Measurements from ENCODE around the gene SLC25A39.
"Not testable (repeated sequence)": the region's sequence is repeated elsewhere in the genome, so short reads cannot be mapped to it uniquely, and the experiment has no call there.

The SLC25A39 gene

DNA sequence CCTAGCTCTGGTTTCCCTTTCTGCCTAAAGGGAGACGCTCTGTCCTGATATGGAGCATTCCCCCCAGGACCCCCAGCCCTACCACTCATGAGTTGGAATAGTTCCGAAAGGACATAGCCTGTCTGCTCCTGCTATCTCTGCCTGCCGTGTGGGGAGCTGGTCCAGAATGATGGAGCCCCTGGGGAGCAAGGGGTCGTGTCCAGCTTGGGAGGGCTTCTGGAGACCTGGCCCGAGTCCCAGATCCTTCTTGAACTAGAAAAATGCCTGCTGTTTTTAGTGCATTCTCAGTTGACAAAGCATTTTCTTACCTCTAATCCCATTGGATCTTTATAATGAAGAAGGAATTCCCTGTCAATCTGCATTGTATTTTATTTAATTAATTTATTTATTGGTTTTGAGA is 11.3 kb upstream of the SLC25A39 start:
- DNase-seq, result no peak

DNA sequence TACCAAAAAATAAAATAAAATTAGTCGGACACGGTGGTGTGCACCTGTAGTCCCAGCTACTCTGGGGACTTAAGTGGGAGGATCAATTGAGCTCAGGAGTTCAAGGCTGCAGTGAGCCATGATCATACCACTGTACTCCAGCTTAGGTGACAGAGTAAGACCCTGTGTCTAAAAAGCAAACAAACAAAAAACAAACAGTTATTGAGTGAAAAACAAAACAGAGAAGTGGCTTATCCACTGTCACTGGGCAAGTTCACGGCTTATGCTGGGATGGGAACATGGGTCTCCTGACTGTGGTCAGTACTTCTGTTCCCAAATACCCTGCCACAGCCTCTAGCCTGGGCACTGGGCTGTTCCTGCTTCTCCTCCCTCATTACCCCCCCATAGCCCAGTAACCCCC is 10.9 kb upstream of the SLC25A39 start:
- no peak for DNase-seq

DNA sequence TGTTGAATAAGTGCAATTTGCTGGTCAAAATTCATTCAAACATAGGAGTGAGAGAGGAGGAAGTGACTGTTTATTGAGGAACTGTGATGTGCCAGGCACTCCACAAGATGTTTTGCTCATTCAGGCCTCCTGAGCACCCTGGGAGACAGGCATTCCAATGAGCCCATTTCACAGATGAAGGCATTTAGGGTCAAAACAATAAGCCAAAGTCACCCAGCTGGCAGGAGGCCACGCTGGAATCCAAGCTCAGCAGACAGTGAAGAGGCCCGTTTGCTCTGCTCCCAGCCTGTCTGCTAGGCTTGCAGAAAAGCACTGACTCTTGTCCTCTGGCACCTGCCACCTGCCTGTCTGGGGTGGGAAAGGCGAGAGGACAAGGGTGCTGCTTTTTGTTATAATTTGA is 10.1 kb upstream of the SLC25A39 start:
- no peak for DNase-seq

DNA sequence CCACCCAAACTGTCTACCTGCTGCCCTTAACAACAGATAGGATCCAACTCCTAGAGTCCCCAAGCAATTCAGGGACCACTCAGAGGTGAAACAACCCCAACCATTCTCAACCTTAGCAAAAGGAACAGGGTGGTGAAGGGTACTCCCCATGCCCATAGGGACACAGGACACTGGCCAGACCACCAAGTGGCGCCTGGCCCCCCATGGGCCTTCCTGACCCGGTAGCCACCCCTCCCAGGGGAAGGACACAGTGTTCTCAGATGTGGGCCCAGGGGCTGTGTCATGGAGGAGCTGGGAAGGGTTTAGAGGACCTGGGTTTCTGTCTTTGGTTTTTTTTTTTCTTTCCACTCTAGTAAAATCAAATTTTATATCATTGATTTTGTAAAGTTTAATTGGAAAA is 9.7 kb upstream of the SLC25A39 start:
- DNase-seq, result no peak

DNA sequence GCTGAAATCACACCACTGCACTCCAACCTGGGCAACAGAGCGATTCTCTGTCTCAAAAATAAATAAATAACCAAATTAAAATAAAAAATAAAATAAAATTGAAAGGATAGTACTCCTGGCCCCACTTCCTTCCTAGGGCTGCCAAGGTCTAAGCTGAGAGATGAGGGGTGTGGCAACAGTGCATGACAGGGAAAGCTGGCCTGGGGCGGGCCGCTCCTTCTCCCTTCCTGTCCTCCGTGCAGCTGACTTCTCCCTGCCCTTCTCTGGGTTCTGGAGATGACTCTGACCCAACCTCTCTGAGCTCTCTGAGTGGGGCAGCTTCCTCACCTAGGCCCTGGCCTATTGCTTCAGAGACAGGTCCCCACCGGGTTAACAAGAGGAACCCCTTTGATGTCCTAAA is 8.7 kb upstream of the SLC25A39 start:
- no peak for DNase-seq

DNA sequence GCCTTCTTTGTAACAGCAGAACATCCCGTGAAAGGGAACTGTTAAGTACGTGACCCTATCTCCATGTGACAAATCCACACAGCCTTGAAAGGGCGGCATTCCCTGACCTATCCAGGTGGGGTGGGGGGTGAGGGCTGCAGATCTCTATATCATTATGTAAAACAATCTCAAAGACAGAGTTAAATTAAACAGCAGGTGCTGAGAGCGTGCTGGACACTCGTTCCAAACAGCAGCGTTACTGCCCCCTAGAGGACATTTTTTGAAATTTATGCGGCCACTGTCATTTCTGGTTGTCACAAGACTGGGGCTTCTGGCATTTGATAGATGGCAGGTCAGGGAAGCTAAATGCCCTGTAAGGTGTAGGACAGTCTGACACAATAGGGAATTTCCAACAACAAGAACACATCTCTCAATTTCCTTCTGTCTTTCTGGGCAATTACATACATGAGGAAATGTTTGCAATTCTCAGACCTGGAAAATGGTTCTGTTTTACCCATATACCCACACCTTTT is 6.7 kb upstream of the SLC25A39 start:
- DNase-seq, result peak in 43 of 58 donors; percentile 17 to 78 (median 40)

DNA sequence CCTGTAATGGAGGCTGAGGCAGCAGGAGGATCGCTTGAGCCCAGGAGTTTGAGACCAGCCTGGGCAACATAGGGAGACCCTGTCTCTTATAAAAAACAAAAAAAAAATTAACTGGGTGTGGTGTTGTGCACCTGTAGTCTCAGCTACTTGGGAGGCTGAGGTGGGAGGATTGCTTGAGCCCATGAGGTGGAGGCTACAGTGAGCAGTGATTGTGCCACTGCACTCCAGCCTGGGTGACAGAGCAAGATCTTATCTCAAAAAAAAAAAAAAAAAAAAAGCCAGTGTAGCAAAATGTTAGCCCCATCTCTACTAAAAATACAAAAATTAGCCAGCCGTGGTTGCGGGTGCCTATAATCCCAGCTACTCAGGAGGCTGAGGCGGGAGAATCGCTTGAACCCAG is 5.6 kb upstream of the SLC25A39 start:
- not testable (repeated sequence) for DNase-seq

DNA sequence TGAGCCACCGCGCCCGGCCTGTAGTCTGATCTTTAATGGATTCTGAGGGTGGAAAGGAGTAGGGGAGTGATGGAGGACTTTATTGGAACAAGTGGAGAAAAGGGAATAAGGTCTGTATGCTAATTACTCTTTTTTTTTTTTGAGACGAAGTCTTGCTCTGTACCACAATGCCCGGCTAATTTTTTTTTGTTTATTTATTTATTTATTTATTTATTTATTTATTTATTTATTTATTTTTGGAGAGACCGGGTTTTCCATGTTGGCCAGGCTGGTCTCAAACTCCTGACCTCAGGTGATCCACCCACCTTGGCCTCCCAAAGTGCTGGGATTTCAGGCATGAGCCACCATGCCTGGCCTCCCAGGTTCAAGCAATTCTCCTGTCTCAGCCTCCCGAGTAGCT is 4.9 kb upstream of the SLC25A39 start:
- DNase-seq, result not testable (repeated sequence)

DNA sequence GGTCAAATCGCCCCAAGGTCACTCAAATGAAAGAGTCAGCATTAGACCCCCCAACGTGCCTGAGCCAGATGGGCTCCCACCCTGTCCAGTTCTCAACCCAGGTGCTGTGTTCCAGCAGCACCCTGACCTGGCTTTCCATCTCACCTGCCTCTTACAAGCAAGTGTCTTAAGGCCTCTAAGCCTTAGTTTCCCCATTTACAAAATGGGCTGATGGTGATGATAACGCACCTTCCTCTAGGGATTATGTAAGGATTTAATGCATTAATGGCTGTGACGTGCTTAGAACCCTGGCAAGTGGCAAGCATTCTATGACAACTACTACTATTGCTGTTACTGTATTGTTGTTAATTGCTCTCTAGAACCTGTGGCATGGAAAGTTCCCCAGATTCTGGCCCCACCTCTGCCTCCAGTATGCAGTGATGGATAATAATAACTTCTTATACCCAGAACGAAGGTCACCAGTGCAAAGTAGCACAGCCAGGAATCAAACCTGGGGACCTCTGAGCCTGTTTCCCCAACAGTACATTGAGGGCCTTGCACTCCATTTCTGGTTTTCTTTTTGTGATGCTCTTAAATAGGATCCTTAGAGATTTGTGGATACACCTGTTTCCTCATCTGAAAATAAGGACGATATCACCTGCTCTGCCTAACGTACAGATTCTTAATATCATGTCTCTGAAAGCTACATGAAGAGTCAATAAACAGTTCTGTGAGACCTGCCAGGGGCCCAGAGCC is 3.3 kb upstream of the SLC25A39 start:
- DNase-seq, result no peak

DNA sequence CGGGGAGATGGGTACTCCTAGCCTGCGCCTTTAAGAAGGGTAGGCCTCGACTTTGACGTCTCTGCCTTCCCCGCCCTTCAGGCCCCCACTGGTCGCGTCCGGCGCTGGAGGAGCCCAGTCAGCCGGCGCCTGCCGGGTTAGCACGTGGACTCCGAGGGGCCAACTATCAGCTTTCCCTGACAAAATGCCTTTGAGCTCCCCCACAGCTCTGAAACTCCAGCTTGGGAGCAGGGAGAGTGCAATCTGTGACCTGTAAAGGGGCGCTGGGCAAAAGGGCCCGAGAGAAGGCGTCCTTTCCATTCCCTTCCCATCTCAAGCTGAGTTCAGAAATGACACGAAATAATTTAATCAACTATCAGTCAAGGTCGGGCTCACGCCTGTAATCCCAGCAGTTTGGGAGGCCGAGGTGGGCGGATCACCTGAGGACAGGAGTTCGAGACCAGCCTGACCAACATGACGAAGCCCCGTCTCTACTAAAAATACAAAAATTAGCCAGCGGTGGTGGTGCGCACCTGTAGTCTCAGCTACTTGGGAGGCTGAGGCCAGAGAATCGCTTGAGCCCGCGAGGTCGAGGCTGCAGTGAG is 2.3 kb upstream of the SLC25A39 start:
- DNase-seq, result peak; percentile 57 to 99 (median 96)

DNA sequence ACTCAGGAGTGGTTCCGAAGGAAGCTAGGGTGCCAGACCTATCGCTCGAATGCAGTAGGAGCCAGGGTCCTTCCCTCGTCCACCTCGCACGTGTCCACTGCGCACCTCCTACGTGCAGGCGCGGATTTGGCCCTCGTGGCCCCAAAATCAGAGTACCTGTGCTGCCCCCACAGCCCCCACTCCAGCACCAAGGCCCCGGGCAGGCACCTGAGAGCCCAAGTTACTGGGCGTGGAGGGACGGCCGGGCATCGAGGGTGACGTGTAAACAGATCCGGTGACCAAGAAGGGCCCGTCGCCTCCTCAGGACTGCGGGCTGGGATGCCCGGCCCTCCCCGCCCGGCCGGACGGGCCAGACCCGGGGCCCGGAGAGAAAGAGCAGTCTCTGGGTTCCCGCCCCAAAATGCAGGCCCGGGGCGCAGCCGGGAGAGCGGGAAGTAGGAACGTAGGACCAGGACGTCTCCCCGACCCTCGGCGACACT is 492 bp downstream of the SLC25A39 start:
- DNase-seq, result no peak

DNA sequence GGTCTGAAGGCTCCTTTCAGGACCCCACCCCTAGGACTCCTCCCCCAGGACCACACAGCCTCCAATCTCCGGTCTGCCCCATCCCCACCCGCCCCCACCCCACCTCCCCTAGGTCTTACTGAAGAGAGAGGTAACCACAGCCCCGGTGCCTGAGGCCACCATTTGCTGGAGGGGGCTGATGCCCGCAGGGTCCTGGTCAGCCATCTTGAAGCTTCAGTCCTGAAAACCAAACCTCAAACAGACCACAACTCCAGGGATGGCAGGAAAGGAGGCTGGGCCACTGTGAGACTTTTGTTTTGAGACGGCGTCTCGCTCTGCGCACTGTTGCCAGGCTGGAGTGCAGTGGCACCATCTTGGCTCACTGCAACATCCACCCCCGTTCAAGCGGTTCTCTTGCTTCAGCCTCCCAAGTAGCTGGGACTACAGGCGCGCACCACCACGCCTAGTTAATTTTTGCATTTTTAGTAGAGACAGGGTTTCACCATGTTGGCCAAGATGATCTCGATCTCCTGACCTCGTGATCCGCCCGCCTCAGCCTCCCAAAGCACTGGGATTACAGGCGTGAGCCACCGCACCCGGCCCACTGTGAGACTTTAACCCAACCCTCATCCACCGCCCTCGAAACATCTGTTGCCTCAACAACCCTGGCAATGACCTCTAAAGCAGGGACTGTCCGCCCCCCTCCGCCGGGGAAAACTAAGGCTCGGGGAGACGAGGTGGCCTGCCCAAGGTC is 1.1 kb downstream of the SLC25A39 start:
- DNase-seq, result no peak

DNA sequence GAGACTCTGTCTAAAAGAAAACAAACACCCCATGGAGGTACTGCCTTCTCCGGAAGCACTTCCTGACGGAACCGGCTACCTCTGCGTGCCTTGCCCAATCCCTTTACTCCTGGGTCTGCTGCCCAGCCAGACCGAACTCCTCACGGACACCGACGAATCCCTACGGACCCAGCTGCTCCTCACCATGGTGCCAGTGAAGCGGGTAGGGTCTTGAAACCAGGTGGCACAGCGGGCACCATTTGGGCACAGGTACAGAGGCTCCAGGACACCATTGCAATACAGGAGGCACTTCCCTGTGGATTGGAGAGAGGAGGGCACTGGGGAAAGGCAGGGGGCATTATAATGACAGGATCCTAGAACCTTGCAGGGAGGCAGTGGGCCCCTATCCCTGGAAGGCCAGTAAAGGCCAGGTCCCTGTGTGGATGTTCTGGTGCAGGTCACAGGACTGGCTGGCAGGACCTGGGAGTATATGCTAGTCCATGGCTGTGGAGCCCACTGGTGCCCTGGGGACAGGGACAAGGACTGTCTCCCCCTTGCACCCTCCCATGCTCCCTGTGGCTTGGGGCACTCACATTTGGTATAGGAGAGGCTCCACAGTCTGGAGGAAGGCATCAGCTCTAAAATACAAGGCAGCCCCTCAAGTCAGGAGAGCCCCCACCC is 2.3 kb downstream of the SLC25A39 start:
- no peak for DNase-seq

DNA sequence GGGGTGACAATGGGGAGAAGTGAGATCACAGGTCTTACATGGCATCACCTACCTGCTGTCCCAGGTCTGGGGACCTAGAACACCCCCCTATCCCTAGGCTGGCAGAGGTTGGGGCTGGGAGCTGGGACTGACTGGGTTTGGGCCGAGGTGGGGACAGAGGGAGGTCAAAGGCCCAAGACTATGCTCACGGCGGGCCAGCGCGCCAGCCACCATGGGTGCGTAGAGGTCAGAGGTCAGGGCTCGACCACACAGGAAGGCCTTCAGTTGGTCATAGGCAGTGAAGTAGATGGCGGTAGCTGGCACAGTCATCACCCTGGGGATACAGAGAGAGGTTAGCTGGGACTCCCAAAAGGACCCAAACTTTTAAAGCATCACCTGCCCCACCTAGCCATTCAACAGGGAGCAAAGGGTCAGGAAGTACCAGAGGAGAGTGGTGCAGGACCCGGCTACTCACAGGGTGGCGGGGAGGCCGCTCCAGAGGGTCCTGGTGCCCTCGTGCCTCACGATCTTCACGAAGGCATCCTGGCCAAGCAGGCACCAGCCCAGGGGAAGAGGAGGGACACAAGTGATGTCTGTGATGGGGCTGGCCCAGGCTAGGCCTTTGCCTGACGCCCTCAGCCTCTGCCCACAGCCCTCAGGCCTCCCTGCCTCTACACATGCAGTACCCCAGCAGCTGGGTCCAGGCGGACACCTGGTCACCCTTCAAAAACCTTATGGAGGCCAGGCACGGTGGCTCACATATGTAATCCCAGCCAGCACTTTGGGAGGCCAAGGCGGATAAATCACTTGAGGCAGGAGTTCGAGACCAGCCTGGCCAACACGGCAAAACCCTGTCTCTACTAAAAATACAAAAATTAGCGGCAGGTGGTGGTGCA is 3.1 kb downstream of the SLC25A39 start:
- no peak for DNase-seq

DNA sequence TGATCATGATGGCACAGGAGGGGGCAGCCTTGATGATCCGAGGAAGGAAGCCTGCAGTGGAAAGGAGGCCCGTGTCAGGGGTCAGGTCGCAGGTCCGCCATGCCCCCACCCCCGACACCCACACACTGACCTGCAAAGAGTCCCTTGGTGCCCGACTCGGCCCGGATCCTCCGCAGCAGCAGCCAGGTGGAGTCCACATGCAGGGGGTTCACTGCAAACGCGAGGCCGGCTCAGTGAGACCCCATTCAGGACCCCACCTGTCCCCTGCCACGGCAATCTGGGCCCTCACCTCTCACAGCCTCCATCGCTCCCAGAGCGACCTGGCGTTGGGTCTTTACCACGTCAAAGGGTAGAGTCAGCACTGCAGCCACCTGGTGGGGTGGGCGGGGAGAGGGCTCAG is 4.6 kb downstream of the SLC25A39 start:
- DNase-seq, result no peak

DNA sequence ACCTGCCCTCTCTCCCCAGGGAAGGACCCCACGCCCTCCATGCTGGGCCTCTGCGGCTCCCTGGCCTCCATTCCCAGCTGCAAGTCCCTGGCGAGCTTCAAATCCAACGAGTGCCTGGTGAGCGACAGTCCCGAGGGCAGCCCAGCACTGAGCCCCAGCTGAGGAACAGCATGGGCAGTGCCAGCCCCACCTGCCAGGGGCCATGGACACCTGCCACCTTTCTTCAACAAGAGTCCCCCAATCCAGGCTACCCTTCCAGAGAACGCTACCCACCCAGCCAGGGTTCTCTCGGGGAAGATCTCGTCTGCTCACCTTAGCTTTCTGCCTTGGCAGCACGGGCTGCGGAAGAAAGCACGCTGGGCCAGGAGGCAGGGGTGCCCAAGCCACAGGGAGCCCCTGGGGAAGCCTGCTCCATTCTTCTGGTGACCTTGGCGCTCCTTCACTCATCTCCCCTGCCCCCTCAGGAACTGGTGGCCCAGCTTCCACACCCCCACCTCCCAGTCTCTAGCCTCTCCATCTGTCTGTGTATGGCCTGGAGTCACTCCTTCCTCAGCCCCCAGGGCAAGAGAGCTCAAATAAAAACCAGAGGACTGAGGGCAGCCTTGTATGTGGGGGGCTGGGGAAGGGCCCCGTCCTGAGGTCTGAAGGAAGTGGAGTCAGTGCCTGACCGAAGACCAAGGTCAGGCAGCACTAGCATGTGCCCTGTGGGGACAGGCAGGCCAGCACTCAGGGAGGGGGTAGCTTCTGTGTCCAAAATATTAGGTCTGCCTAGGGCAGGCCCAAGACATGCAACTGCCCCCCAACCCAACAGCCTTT is 6.3 kb downstream of the SLC25A39 start:
- no peak for DNase-seq

DNA sequence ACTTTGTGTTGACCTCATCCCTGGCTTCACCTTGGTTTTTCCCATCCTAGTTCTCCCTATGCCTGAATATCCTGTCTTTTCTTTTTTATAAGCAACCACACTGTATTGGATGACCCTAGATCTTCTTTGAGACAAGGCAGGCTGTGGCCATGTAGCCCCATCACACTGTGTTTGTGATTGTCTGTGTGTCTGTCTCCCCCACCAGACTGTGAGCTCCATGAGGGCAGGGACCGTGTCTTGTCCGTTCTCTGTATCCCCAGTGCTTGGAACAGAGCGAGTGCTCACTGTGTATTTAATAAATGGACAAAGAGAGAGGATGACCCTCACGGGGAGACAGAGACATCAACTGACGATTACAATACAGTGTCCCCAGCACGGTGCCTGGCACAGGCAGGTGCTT is 7.1 kb downstream of the SLC25A39 start:
- no peak for DNase-seq

DNA sequence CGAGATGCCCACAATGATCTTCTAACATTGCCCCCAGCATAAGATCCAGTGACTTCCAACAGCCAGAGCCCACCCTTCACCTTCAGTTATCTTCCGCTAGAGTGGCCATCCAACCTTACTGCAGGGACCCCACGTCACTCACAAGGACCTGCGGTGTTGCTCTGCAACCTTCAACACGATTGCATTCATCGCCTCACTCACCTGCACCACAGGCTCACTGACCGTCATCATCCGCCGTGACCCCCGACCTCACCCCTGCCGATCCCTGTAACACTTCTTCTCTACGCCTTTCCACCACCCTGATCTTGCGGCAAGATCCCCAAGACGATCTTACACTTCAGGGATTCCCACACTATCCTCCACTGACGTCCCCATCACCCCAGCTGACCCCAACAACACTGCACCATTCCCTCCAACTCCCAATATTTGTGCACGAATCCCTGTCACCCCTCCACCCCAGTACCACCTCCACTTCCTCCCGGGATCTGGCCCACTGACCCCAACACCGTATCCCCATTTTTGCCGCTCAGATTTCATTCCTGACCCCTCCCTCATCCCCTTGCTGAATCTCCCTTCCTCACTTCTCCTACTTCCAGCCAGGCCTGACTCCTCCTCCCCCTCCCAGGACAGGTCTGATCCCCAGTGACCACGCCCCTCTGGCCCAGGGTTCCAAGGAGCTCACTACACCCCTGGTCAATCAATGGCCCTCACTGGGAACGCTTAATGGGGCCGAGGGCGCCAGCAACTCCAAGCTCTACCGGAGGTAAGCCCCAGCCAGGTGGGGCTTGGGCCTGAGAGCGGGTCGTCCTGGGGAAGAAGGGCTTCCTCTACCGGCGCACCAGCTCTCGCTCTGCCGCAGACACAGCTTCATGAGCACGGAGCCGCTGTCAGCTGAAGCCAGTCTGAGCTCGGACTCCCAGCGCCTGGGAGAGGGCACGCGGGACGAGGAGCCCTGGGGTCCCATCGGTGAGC is 8.6 kb downstream of the SLC25A39 start:
- no peak for DNase-seq

All from anterior cingulate cortex (tissue), 58 donors.